ENCODE results near the gene ZRANB3.

GRCh38 chr2:135271006-135271405 lies 260.0 kb downstream of the ZRANB3 start:
- TF ChIP-seq GATA2 (IDR thresholded peaks at IDR 0.05; ENCODE audit: low read depth, low read length) (no peak), GATA3 (IDR thresholded peaks at IDR 0.05; ENCODE audit: low read depth, low read length) (no peak)

All from SH-SY5Y (cell line).